Tibial nerve (tissue), 4 donors: ENCODE data around the gene CNGA3.

Source experiments
- CTCF ChIP-seq, 5 experiments: fragments of 200-600 bp in 3 of 5; fragments of 450-650 bp in 2 of 5; sonication (generic) in 3 of 5; IDR thresholded peaks; one replicate each; pipeline ENCODE4 v1.5.1; 2016 to 2019; ENCODE audit warnings: antibody characterized with exemption in 5 of 5, mild to moderate bottlenecking in 3 of 5, moderate library complexity in 2 of 5
- EP300 ChIP-seq, 2 donors: sonication (generic); formaldehyde crosslinking; IDR thresholded peaks; one replicate each; pipeline ENCODE4 v1.6.1; 2017; ENCODE audit warnings: antibody characterized with exemption in 2 of 2, mild to moderate bottlenecking in 1 of 2
- POLR2A ChIP-seq, 2 donors: fragments of 450-650 bp; IDR thresholded peaks; one replicate each; pipeline ENCODE4 v1.6.1; 2017; ENCODE audit warnings: antibody characterized with exemption in 2 of 2, mild to moderate bottlenecking in 2 of 2, moderate library complexity in 2 of 2

- TF ChIP-seq EP300 (IDR thresholded peaks at IDR 0.05) (no peak), POLR2A (IDR thresholded peaks at IDR 0.05) (no peak), CTCF (IDR thresholded peaks at IDR 0.05) (no peak)
Measured at GRCh38 chr2:98438190-98439133, 92.2 kb downstream of the CNGA3 start.
